ENCODE data around the gene LMX1A. TPM values are rescaled to one million over a fixed set of nuclear protein-coding genes. Genes with fewer than 3 reads are reported as not detected.

LMX1A gene
- total RNA-seq, 1 donor from 2014 or later, result 1.7 TPM

DNA sequence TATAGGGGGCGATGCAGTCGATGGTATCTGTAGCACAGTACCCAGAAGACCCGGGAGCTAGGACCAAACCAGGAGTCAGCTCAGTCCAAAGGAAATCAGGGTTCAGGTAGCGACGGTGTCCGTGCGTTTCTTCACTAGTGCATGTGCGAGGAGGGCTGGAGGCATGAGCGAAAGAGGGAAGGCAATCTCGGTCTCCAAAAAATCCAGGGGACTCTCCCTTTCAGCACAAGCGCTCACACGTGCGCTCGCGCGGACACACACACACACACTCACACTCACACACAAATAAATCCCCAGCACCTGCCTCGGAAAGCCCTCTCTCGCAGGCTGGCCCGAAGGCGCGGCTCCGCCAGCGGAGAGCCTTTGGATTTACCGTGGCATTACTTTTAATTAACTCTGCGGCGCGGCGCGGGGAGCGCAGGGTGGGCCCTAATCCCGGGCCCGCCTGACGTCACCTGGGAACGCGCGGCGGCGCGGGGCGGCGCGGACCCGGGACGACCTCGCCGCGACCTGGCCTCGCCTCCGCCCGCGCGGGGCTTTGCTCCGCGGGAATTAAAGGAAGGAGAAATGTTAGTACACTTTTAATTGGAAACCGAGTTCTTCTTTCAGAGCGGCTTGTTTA lies 121.2 kb downstream of the LMX1A start:
- no peaks in the 10 kb centered on the region for H3K36me3 ChIP-seq
- H3K27me3 ChIP-seq, result peaks cover 5% of the 10 kb centered on the region
- no peak overlapping the region for H3K27ac ChIP-seq
- TF ChIP-seq CTCF (IDR thresholded peaks at IDR 0.05), result no peak
- DNase-seq (ENCODE audit: low spot score in 2 of 2), result no peak
- intact Hi-C loops (cut with DNase I), result no loop called here
- H3K4me3 ChIP-seq, result peak overlapping the region; percentile 9 to 56
- no peaks in the 10 kb centered on the region for H3K4me1 ChIP-seq
- H3K9me3 ChIP-seq, result no peaks in the 10 kb centered on the region

DNA sequence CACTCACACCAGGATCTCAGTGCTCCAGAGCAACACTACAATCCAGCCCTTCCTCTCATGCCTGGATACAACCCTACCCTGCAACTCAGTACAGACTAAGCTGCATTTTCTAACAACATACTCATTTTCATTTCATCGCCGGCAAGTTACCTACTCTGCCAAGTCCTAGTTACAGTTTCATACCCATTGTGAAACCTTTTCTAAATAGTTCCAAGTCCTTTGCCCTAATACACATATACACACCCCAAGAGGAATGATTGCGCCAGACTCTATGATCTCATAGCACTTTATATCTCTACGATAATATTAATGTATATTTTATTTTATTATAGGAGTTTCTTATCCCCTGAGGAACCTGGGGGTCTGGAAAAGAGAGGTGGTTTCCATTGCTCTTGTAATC lies 122.4 kb downstream of the LMX1A start:
- H3K9me3 ChIP-seq, result no peaks in the 10 kb centered on the region
- DNase-seq (ENCODE audit: low spot score in 2 of 2), result no peak
- H3K36me3 ChIP-seq, result no peaks in the 10 kb centered on the region
- H3K4me1 ChIP-seq, result no peaks in the 10 kb centered on the region
- TF ChIP-seq CTCF (IDR thresholded peaks at IDR 0.05), result no peak
- H3K4me3 ChIP-seq, result no peak overlapping the region
- peaks cover 5% of the 10 kb centered on the region for H3K27me3 ChIP-seq
- intact Hi-C loops (cut with DNase I), result no loop called here
- no peak overlapping the region for H3K27ac ChIP-seq

DNA sequence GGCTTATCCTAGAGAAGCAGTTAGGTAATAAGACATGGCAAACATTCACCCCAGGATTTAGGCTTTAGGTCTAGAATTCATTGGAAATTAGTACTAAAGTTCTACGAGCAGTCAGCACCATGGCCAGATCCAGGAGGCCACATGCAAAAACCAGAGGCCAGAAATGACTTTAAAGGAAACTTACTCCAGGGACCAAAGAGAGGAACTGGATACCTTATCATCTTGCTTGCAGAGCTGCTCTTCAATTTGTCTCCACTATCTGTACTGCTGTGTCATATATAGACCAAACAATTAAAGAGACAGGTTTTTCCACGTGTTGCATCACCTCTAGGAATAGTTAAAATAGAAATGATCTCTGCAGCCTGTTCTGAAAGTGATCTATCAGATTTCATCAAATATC lies 127.8 kb downstream of the LMX1A start:
- no peak for TF ChIP-seq CTCF (IDR thresholded peaks at IDR 0.05)
- H3K27ac ChIP-seq, result no peak overlapping the region
- H3K27me3 ChIP-seq, result no peaks in the 10 kb centered on the region
- no peaks in the 10 kb centered on the region for H3K36me3 ChIP-seq
- H3K9me3 ChIP-seq, result no peaks in the 10 kb centered on the region
- H3K4me3 ChIP-seq, result no peak overlapping the region
- no peak for DNase-seq (ENCODE audit: low spot score in 2 of 2)
- intact Hi-C loops (cut with DNase I), result no loop called here
- H3K4me1 ChIP-seq, result no peaks in the 10 kb centered on the region

DNA sequence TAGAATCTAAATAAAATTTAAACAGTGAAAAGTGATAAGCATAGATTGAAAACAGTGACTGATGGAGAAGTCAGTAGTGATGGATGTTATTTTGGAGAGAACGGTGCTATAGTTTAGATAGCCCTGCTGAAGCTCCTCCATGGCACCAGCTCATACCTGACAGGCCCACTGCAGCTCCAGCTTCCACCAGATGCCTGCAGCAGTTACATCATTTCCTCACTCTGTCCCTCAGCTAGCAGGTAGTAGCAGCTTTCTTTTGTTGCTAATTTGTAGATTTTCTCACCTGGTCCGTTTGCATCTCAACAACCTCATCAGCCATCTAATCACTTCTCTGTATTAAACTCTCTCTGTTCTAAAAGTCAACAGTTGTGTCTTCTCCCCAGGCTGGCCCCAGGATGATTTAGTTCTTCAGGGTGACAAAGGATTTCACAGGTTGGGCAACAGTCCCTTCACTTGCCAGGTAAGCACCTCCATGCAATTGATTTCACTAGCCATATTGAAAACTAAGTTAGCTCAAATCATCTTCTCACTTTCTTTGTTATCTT lies 128.3 kb downstream of the LMX1A start:
- Histone ChIP-seq H3K9me3 (no peaks in the 10 kb centered on the region), H3K4me1 (no peaks in the 10 kb centered on the region), H3K27ac (no peak overlapping the region), H3K4me3 (no peak overlapping the region), H3K36me3 (no peaks in the 10 kb centered on the region), H3K27me3 (no peaks in the 10 kb centered on the region)
- DNase-seq (ENCODE audit: low spot score in 2 of 2), result no peak
- intact Hi-C loops (cut with DNase I), result no loop called here
- no peak for TF ChIP-seq CTCF (IDR thresholded peaks at IDR 0.05)

- H3K27ac ChIP-seq, result no peak overlapping the region
- no peaks in the 10 kb centered on the region for H3K36me3 ChIP-seq
- no peak overlapping the region for H3K4me3 ChIP-seq
- no peaks in the 10 kb centered on the region for H3K9me3 ChIP-seq
- no peak for DNase-seq (ENCODE audit: low spot score in 2 of 2)
- no peaks in the 10 kb centered on the region for H3K27me3 ChIP-seq
- intact Hi-C loops (cut with DNase I), result no loop called here
- no peak for TF ChIP-seq CTCF (IDR thresholded peaks at IDR 0.05)
- no peaks in the 10 kb centered on the region for H3K4me1 ChIP-seq
Measured at GRCh38 chr1:165226326-165226725, 130.2 kb downstream of the LMX1A start.

GRCh38 chr1:165225650-165226049 lies 130.9 kb downstream of the LMX1A start:
- H3K36me3 ChIP-seq, result no peaks in the 10 kb centered on the region
- intact Hi-C loops (cut with DNase I), result no loop called here
- DNase-seq (ENCODE audit: low spot score in 2 of 2), result no peak

More at GRCh38 chr1:165225650-165226049, 130.9 kb downstream of the LMX1A start:
- TF ChIP-seq CTCF (IDR thresholded peaks at IDR 0.05), result no peak
- H3K9me3 ChIP-seq, result no peaks in the 10 kb centered on the region
- H3K27me3 ChIP-seq, result no peaks in the 10 kb centered on the region
- no peak overlapping the region for H3K27ac ChIP-seq
- no peaks in the 10 kb centered on the region for H3K4me1 ChIP-seq
- no peak overlapping the region for H3K4me3 ChIP-seq
